RWPE2 (cell line): ENCODE data around the gene TP53TG3C.
"Not testable (repeated sequence)": the region's sequence is repeated elsewhere in the genome, so short reads cannot be mapped to it uniquely, and the experiment has no call there.

Experiments
- ATAC-seq: fragments of 200-7000 bp; cut with Tn5 transposase; 3 replicates; pipeline ENCODE4 v1.9.1; 2021; ENCODE audit warnings: low read depth
- DNase-seq: peaks from one replicate; pipeline ENCODE4 v3.0.0-alpha.2; 2020; ENCODE audit warnings: low spot score
- H3K27ac ChIP-seq: fragments of 450-650 bp; 2 replicates; pipeline ENCODE4 v1.5.1; 2017; ENCODE audit warnings: mild to moderate bottlenecking; ENCODE audit not compliant: poor library complexity, severe bottlenecking
- H3K27me3 ChIP-seq: fragments of 250-450 bp; sonication (Bioruptor Pico); 2 replicates; pipeline ENCODE4 v1.5.1; 2021; ENCODE audit warnings: mild to moderate bottlenecking, moderate library complexity; ENCODE audit not compliant: insufficient read depth, poor library complexity, severe bottlenecking
- H3K36me3 ChIP-seq: fragments of 250-450 bp; sonication (Bioruptor Pico); 2 replicates; pipeline ENCODE4 v1.5.1; 2020; ENCODE audit warnings: low read depth, mild to moderate bottlenecking, moderate library complexity
- H3K4me1 ChIP-seq: fragments of 250-450 bp; sonication (Bioruptor Pico); 2 replicates; pipeline ENCODE4 v1.5.1; 2021; ENCODE audit warnings: mild to moderate bottlenecking, moderate library complexity; ENCODE audit not compliant: insufficient read depth, poor library complexity, severe bottlenecking
- H3K4me3 ChIP-seq: fragments of 250-450 bp; sonication (Bioruptor Pico); 2 replicates; pipeline ENCODE4 v1.5.1; 2021; ENCODE audit warnings: mild to moderate bottlenecking, moderate library complexity; ENCODE audit not compliant: severe bottlenecking
- H3K9me3 ChIP-seq: fragments of 250-450 bp; sonication (Bioruptor Pico); 2 replicates; pipeline ENCODE4 v1.5.1; 2021; ENCODE audit warnings: mild to moderate bottlenecking, moderate library complexity; ENCODE audit not compliant: severe bottlenecking

The TP53TG3C gene, protein sequence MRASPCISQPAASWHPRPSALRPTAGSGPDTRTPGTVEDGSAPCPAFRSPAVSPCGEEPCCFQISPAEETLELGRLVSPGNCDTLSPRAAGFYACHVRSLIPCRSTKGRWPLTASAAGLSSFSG

DNA sequence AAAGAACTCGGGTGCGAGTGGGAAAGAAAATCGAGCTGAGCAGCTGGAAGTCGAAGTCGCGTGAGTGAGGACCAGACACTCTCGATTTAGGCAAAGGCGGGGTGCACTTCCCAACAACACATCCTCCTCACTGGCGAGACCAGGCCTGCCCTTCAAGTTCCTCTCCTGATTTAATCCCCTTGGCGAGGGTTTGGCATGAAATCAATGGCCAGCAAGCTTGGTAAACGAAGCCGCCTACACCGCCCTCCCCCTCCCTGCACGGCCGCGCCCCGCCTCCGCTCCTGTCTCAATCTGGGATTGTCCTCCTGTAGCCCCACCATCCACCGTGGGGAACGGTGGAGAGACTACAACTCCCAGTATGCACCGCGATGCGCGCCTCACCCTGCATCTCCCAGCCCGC is at the start of gene TP53TG3C:
TP53TG3C (plus strand) TSS at position 301 of the 400 bp plus-strand sequence; CDS start at position 369, 68 bp downstream.
- H3K36me3 ChIP-seq, DNase-seq, H3K27ac ChIP-seq, ATAC-seq, H3K4me3 ChIP-seq, H3K4me1 ChIP-seq, H3K27me3 ChIP-seq, H3K9me3 ChIP-seq: not testable (repeated sequence)
